H1 (cell line): Measurements from ENCODE around the gene HES5. TPM values are rescaled to one million over a fixed set of nuclear protein-coding genes. Genes with fewer than 3 reads are reported as not detected.

ENCODE experiments used
- BRCA1 ChIP-seq: IDR thresholded peaks from 2 replicates; pipeline ENCODE4 v1.6.1; 2012; ENCODE audit warnings: low read depth, low read length, improper control_type of control experiment
- CREB1 ChIP-seq: IDR thresholded peaks from 2 replicates; pipeline ENCODE4 v1.6.1; 2012; ENCODE audit warnings: inconsistent platforms
- HDAC2 ChIP-seq, 2 experiments: fragments of 300-600 bp in 1 of 2; sonication (generic) in 1 of 2; IDR thresholded peaks; 2 replicates each; pipeline ENCODE4 v1.6.1; 2011 to 2012; ENCODE audit warnings: low read depth in 2 of 2, low read length in 2 of 2, mild to moderate bottlenecking in 2 of 2, moderate library complexity in 2 of 2, borderline replicate concordance in 1 of 2, inconsistent platforms in 1 of 2
- JUND ChIP-seq: IDR thresholded peaks from 2 replicates; pipeline ENCODE4 v1.6.1; 2011; ENCODE audit warnings: mild to moderate bottlenecking, improper control_type of control experiment, low read length
- PHF8 ChIP-seq: fragments of 200-600 bp; sonication (generic); conservative IDR thresholded peaks from 2 replicates; pipeline ENCODE4 v1.7.1; 2012; ENCODE audit warnings: low read depth, mild to moderate bottlenecking, inconsistent platforms, low read length, moderate library complexity
- SP2 ChIP-seq: IDR thresholded peaks from 2 replicates; pipeline ENCODE4 v1.6.1; 2012; ENCODE audit warnings: mild to moderate bottlenecking, low read length, inconsistent platforms
- TAF7 ChIP-seq: optimal IDR thresholded peaks from 2 replicates; pipeline ENCODE3; 2011; ENCODE audit warnings: low read depth, mild to moderate bottlenecking, inconsistent platforms, low read length, moderate library complexity, borderline replicate concordance
- polyA plus RNA-seq, 7 experiments: library from polyadenylated mRNA; depleted of rRNA in 3 of 7; stranded (reverse) in 5 of 7; unstranded in 2 of 7; fragments of >200 nt in 5 of 7; fragments of 200-250 nt in 2 of 7; gene quantifications; 1 replicate in 5 of 7; 2 replicates in 1 of 7; 4 replicates in 1 of 7; pipeline versions ENCODE4 v1.2.1 to v1.2.3, GENCODE V29; 2011 to 2013; ENCODE audit warnings: missing spikeins in 2 of 7, mixed read lengths in 2 of 7
- total RNA-seq: library from RNA; stranded (reverse); fragmentation: NEBNext Ultra II Directional; extraction: Animal tissue kit (Norgen Biotek cat#: 25700); gene quantifications from 2 replicates; pipeline ENCODE4 v1.2.1, GENCODE V29; 2021
- TF ChIP-seq, protein P1 (sequence below): fragments of 300-600 bp; sonication (generic); IDR thresholded peaks from 2 replicates; pipeline ENCODE4 v1.7.1; 2012; ENCODE audit warnings: low read length, moderate library complexity, mild to moderate bottlenecking, inconsistent platforms; ENCODE audit not compliant: insufficient replicate concordance

Gene HES5
- total and polyA plus RNA-seq, 2 of the 8 experiments (the other 6 are each of a cell fraction or from before 2014, with no cell fraction given) = 0.22 TPM; not detected in 1

DNA sequence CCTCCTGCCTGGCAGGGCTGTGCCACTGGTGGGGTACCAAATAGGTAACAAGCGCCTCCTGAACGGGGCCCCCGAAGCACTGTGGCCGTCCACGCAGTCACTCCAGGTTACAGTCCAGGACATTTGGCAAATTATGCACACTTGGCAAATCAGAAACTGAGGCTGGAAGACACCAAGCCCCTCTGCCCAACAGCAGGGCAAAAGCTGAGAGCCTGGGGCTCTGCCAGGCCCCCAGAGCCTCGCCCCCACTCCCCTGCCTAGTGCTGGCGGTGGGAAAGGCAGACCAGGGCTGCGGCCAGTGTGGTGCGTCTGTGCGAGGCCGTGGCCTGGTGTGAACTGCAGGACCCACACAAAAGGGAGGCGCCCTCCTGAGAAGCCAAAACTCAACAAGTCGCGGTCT lies 13.1 kb downstream of the HES5 start (continued):
- TF ChIP-seq, protein P1, sequence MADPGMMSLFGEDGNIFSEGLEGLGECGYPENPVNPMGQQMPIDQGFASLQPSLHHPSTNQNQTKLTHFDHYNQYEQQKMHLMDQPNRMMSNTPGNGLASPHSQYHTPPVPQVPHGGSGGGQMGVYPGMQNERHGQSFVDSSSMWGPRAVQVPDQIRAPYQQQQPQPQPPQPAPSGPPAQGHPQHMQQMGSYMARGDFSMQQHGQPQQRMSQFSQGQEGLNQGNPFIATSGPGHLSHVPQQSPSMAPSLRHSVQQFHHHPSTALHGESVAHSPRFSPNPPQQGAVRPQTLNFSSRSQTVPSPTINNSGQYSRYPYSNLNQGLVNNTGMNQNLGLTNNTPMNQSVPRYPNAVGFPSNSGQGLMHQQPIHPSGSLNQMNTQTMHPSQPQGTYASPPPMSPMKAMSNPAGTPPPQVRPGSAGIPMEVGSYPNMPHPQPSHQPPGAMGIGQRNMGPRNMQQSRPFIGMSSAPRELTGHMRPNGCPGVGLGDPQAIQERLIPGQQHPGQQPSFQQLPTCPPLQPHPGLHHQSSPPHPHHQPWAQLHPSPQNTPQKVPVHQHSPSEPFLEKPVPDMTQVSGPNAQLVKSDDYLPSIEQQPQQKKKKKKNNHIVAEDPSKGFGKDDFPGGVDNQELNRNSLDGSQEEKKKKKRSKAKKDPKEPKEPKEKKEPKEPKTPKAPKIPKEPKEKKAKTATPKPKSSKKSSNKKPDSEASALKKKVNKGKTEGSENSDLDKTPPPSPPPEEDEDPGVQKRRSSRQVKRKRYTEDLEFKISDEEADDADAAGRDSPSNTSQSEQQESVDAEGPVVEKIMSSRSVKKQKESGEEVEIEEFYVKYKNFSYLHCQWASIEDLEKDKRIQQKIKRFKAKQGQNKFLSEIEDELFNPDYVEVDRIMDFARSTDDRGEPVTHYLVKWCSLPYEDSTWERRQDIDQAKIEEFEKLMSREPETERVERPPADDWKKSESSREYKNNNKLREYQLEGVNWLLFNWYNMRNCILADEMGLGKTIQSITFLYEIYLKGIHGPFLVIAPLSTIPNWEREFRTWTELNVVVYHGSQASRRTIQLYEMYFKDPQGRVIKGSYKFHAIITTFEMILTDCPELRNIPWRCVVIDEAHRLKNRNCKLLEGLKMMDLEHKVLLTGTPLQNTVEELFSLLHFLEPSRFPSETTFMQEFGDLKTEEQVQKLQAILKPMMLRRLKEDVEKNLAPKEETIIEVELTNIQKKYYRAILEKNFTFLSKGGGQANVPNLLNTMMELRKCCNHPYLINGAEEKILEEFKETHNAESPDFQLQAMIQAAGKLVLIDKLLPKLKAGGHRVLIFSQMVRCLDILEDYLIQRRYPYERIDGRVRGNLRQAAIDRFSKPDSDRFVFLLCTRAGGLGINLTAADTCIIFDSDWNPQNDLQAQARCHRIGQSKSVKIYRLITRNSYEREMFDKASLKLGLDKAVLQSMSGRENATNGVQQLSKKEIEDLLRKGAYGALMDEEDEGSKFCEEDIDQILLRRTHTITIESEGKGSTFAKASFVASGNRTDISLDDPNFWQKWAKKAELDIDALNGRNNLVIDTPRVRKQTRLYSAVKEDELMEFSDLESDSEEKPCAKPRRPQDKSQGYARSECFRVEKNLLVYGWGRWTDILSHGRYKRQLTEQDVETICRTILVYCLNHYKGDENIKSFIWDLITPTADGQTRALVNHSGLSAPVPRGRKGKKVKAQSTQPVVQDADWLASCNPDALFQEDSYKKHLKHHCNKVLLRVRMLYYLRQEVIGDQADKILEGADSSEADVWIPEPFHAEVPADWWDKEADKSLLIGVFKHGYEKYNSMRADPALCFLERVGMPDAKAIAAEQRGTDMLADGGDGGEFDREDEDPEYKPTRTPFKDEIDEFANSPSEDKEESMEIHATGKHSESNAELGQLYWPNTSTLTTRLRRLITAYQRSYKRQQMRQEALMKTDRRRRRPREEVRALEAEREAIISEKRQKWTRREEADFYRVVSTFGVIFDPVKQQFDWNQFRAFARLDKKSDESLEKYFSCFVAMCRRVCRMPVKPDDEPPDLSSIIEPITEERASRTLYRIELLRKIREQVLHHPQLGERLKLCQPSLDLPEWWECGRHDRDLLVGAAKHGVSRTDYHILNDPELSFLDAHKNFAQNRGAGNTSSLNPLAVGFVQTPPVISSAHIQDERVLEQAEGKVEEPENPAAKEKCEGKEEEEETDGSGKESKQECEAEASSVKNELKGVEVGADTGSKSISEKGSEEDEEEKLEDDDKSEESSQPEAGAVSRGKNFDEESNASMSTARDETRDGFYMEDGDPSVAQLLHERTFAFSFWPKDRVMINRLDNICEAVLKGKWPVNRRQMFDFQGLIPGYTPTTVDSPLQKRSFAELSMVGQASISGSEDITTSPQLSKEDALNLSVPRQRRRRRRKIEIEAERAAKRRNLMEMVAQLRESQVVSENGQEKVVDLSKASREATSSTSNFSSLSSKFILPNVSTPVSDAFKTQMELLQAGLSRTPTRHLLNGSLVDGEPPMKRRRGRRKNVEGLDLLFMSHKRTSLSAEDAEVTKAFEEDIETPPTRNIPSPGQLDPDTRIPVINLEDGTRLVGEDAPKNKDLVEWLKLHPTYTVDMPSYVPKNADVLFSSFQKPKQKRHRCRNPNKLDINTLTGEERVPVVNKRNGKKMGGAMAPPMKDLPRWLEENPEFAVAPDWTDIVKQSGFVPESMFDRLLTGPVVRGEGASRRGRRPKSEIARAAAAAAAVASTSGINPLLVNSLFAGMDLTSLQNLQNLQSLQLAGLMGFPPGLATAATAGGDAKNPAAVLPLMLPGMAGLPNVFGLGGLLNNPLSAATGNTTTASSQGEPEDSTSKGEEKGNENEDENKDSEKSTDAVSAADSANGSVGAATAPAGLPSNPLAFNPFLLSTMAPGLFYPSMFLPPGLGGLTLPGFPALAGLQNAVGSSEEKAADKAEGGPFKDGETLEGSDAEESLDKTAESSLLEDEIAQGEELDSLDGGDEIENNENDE = no peak
- no peak for TF ChIP-seq HDAC2 (IDR thresholded peaks at IDR 0.05; ENCODE audit: borderline replicate concordance in 1 of 2, low read depth in 2 of 2, low read length in 2 of 2)
- no peak for TF ChIP-seq CREB1
- no peak for TF ChIP-seq SP2
- TF ChIP-seq BRCA1 = no peak
- TF ChIP-seq PHF8 = no peak
- TF ChIP-seq TAF7 = no peak
- no peak for TF ChIP-seq JUND
